ENCODE results near the gene NEUROD2. TPM values are rescaled to one million over a fixed set of nuclear protein-coding genes. Genes with fewer than 3 reads are reported as not detected.

The NEUROD2 gene
- not detected for total RNA-seq
- under 1 TPM; 0.03 to 0.31 (median 0.25) TPM for polyA plus RNA-seq
- long read RNA-seq, donor 1 = 0 reads
- long read RNA-seq, donor 2 = 0 reads
- long read RNA-seq, donor 3 = 0 reads
- long read RNA-seq, donor 4 = 0 reads
- long read RNA-seq, donor 5 = 0 reads
- long read RNA-seq, donor 6 = 0 reads
- long read RNA-seq, donor 7, full-length matches to known transcripts = 1 of 1 reads
- long read RNA-seq, donor 7, partial matches to known transcripts = 0 of 1 reads
- long read RNA-seq, donor 7, other reads (novel, unspliced or antisense) = 0 of 1 reads
- long read RNA-seq, donor 8 = 0 reads
- long read RNA-seq, donor 9, full-length matches to known transcripts = 3 of 3 reads
- long read RNA-seq, donor 9, partial matches to known transcripts = 0 of 3 reads
- long read RNA-seq, donor 9, other reads (novel, unspliced or antisense) = 0 of 3 reads
- long read RNA-seq, donor 10 = 0 reads

GRCh38 chr17:39607851-39608130 lies at the start of gene NEUROD2:
Gene NEUROD2 (minus strand): TSS chr17:39607920. CDS start chr17:39606599, 1,321 bp downstream.
- Histone ChIP-seq H3K4me3 (peak within 1 kb of the TSS in 3 of 4 donors; percentile 22 to 45 (median 26)), H3K36me3 (no peaks in the 10 kb centered on the region), H3K4me1 (peaks cover 27 to 51% (median 42%) of the 10 kb centered on the region in 4 donors), H3K9me3 (no peaks in the 10 kb centered on the region), H3K27ac (no peak within 1 kb of the TSS), H3K27me3 (peaks cover 32 to 97% (median 70%) of the 10 kb centered on the region in 3 donors)
- intact Hi-C loops (cut with DNase I; ENCODE audit: low total_unique reads) = no loop called here
- no peak for TF ChIP-seq EP300 (IDR thresholded peaks at IDR 0.05)
- TF ChIP-seq POLR2A (IDR thresholded peaks at IDR 0.05) = no peak
- no peak for TF ChIP-seq POLR2AphosphoS5 (IDR thresholded peaks at IDR 0.05)
- no peak for TF ChIP-seq CTCF (IDR thresholded peaks at IDR 0.05)
- DNase-seq = no peak
- 2 to 9% (median 8%) methylated on average over 19 to 20 of the region's 20 CpGs for WGBS, 5 donors

GRCh38 chr17:39655105-39655504 lies 47.4 kb upstream of the NEUROD2 start:
- no peaks in the 10 kb centered on the region for H3K9me3 ChIP-seq
- WGBS, 5 donors = 86 to 94% (median 93%) methylated on average over 2 of the region's 2 CpGs
- intact Hi-C loops (cut with DNase I; ENCODE audit: low total_unique reads) = no loop called here
- H3K27ac ChIP-seq = no peak overlapping the region
- peaks cover 18 to 48% (median 32%) of the 10 kb centered on the region in 4 donors for H3K4me1 ChIP-seq
- no peak for TF ChIP-seq POLR2AphosphoS5 (IDR thresholded peaks at IDR 0.05)
- no peak for TF ChIP-seq CTCF (IDR thresholded peaks at IDR 0.05)
- TF ChIP-seq POLR2A (IDR thresholded peaks at IDR 0.05) = no peak
- no peak for TF ChIP-seq EP300 (IDR thresholded peaks at IDR 0.05)
- H3K27me3 ChIP-seq = no peaks in the 10 kb centered on the region
- no peak overlapping the region for H3K4me3 ChIP-seq
- no peak for DNase-seq
- peaks cover 6 to 64% (median 57%) of the 10 kb centered on the region in 4 donors for H3K36me3 ChIP-seq

- no peak for TF ChIP-seq EP300 (IDR thresholded peaks at IDR 0.05)
- TF ChIP-seq CTCF (IDR thresholded peaks at IDR 0.05) = peak in 4 of 7 experiments; percentile 42 to 82 (median 70)
- no peak for TF ChIP-seq POLR2AphosphoS5 (IDR thresholded peaks at IDR 0.05)
- TF ChIP-seq POLR2A (IDR thresholded peaks at IDR 0.05) = no peak
- WGBS, 5 donors = 58 to 67% (median 65%) methylated on average over 14 of the region's 14 CpGs
- H3K27me3 ChIP-seq = no peaks in the 10 kb centered on the region
- H3K4me1 ChIP-seq = peaks cover 18 to 44% (median 28%) of the 10 kb centered on the region in 4 donors
- H3K36me3 ChIP-seq = peaks cover 5 to 53% (median 45%) of the 10 kb centered on the region in 4 donors
- intact Hi-C loops (cut with DNase I; ENCODE audit: low total_unique reads) = no loop called here
- no peaks in the 10 kb centered on the region for H3K9me3 ChIP-seq
- DNase-seq = peak; percentile 75 to 76
- H3K27ac ChIP-seq = peak overlapping the region in 3 of 5 donors; percentile 35 to 52 (median 36)
- no peak overlapping the region for H3K4me3 ChIP-seq
These were observed 46.1 kb upstream of the NEUROD2 start for GRCh38 chr17:39653662-39654331.

GRCh38 chr17:39653316-39653661 lies 45.6 kb upstream of the NEUROD2 start:
- Histone ChIP-seq H3K4me1 (peaks cover 18 to 46% (median 26%) of the 10 kb centered on the region in 4 donors), H3K9me3 (no peaks in the 10 kb centered on the region), H3K27me3 (no peaks in the 10 kb centered on the region), H3K36me3 (peaks cover 3 to 48% (median 40%) of the 10 kb centered on the region in 4 donors), H3K27ac (peak overlapping the region in 4 of 5 donors; percentile 5 to 52 (median 36)), H3K4me3 (no peak overlapping the region)
- intact Hi-C loops (cut with DNase I; ENCODE audit: low total_unique reads) = no loop called here
- 65 to 80% (median 75%) methylated on average over 8 to 12 of the region's 12 CpGs for WGBS, 5 donors
- TF ChIP-seq POLR2A (IDR thresholded peaks at IDR 0.05) = no peak
- TF ChIP-seq EP300 (IDR thresholded peaks at IDR 0.05) = no peak
- no peak for TF ChIP-seq POLR2AphosphoS5 (IDR thresholded peaks at IDR 0.05)
- no peak for TF ChIP-seq CTCF (IDR thresholded peaks at IDR 0.05)
- DNase-seq = no peak
